Left forelimb (tissue), 1 donor: ENCODE data around the gene GATA2.

ENCODE experiments used
- DNase-seq: peaks from one replicate; pipeline ENCODE4 v3.0.0-alpha.2; 2018; ENCODE audit warnings: low spot score

The GATA2 gene

GRCh38 chr3:128432971-128433836 lies 59.8 kb downstream of the GATA2 start:
- no peak for DNase-seq

- DNase-seq, result no peak
Observed at GRCh38 chr3:128432301-128432970, 60.6 kb downstream of the GATA2 start.

GRCh38 chr3:128431803-128432300 lies 61.1 kb downstream of the GATA2 start:
- DNase-seq, result no peak

GRCh38 chr3:128430731-128431130 lies 62.3 kb downstream of the GATA2 start:
- no peak for DNase-seq

- no peak for DNase-seq
Observed at GRCh38 chr3:128430301-128430700, 62.7 kb downstream of the GATA2 start.

- DNase-seq, result no peak
Observed at GRCh38 chr3:128429751-128430150, 63.2 kb downstream of the GATA2 start.
